H1 (cell line): ENCODE data around the gene NEUROD6. TPM values are rescaled to one million over a fixed set of nuclear protein-coding genes. Genes with fewer than 3 reads are reported as not detected.
A peak's percentile ranks its signal among the peaks of the same experiment; 100 is the strongest.

ENCODE experiments used
- CTCF ChIA-PET: fragments of 300-600 bp; sonication (Branson Sonifier 250); formaldehyde crosslinking; loops from one replicate; lab custom pipeline; 2021; ENCODE audit not compliant: partially characterized antibody; lab: Charles Lee
- POLR2A ChIA-PET: fragments of 300-600 bp; sonication (Branson Sonifier 250); formaldehyde crosslinking; loops from one replicate; lab custom pipeline; 2021; ENCODE audit warnings: inconsistent platforms; ENCODE audit not compliant: partially characterized antibody; lab: Charles Lee
- DNase-seq, 2 experiments: peaks; one replicate each; pipeline versions ENCODE4 v3.0.0 to v3.0.0-alpha.2; 2010 to 2022; ENCODE audit warnings: low spot score in 2 of 2, low read depth in 1 of 2, mixed read lengths in 1 of 2
- FAIRE-seq: peaks from 2 replicates; lab custom pipeline; 2011; peaks lifted over from hg19 to GRCh38; lab: Jason Lieb, UNC
- H2AFZ ChIP-seq: 2 replicates; pipeline ENCODE4 v1.8.1; 2012; ENCODE audit warnings: low read length, inconsistent platforms
- H2AK5ac ChIP-seq: 2 replicates; pipeline ENCODE4 v1.6.1; 2013; ENCODE audit warnings: low read depth, low read length
- H2BK120ac ChIP-seq: replicated peaks from 2 replicates; pipeline ENCODE3; 2013; ENCODE audit warnings: low read depth, low read length, inconsistent platforms
- H2BK12ac ChIP-seq: 2 replicates; pipeline ENCODE4 v1.6.1; 2013; ENCODE audit warnings: low read depth, low read length
- H2BK15ac ChIP-seq: 2 replicates; pipeline ENCODE4 v1.6.1; 2013; ENCODE audit warnings: low read length
- H2BK20ac ChIP-seq: 2 replicates; pipeline ENCODE4 v1.6.1; 2013; ENCODE audit warnings: low read length
- H2BK5ac ChIP-seq: 2 replicates; pipeline ENCODE4 v1.6.1; 2013; ENCODE audit warnings: low read depth, low read length
- H3K14ac ChIP-seq: 2 replicates; pipeline ENCODE4 v1.6.1; 2013; ENCODE audit warnings: inconsistent platforms; ENCODE audit not compliant: insufficient read length
- H3K18ac ChIP-seq: 2 replicates; pipeline ENCODE4 v1.6.1; 2013; ENCODE audit warnings: low read length; ENCODE audit errors: extremely low read depth
- H3K23ac ChIP-seq: 2 replicates; pipeline ENCODE4 v1.6.1; 2013; ENCODE audit warnings: inconsistent platforms; ENCODE audit not compliant: insufficient read length
- H3K23me2 ChIP-seq: 2 replicates; pipeline ENCODE4 v1.6.1; 2013; ENCODE audit warnings: low read depth, low read length
- H3K27ac ChIP-seq: 2 replicates; pipeline ENCODE4 v1.6.1; 2011; ENCODE audit warnings: low read depth, low read length, inconsistent platforms
- H3K27me3 ChIP-seq, 4 experiments: replicated peaks in 1 of 4; 1 replicate in 1 of 4; 2 replicates in 3 of 4; pipeline versions ENCODE4 v1.6.1 to v1.8.1; 2011 to 2013; ENCODE audit warnings: low read length in 3 of 4, mild to moderate bottlenecking in 3 of 4, inconsistent platforms in 2 of 4, mixed read lengths in 2 of 4, moderate library complexity in 1 of 4; ENCODE audit not compliant: control insufficient read depth in 3 of 4, insufficient read depth in 3 of 4; ENCODE audit errors: extremely low read depth in 1 of 4
- H3K36me3 ChIP-seq, 4 experiments: 2 replicates each; pipeline versions ENCODE4 v1.6.1 to v1.8.1; 2011 to 2013; ENCODE audit warnings: mild to moderate bottlenecking in 4 of 4, low read length in 3 of 4, moderate library complexity in 2 of 4, control low read depth in 1 of 4, inconsistent platforms in 1 of 4; ENCODE audit not compliant: insufficient read depth in 4 of 4, control insufficient read depth in 2 of 4
- H3K4ac ChIP-seq: replicated peaks from 2 replicates; pipeline ENCODE3; 2013; ENCODE audit warnings: low read length, low read depth, mixed read lengths, inconsistent platforms; ENCODE audit not compliant: insufficient read length
- H3K4me1 ChIP-seq, 4 experiments: replicated peaks in 1 of 4; 1 replicate in 1 of 4; 2 replicates in 3 of 4; pipeline versions ENCODE4 v1.6.1 to v1.8.1; 2011 to 2013; ENCODE audit warnings: low read length in 3 of 4, inconsistent platforms in 2 of 4, mixed read lengths in 1 of 4; ENCODE audit not compliant: insufficient read depth in 4 of 4, control insufficient read depth in 3 of 4
- H3K4me2 ChIP-seq, 2 experiments: 2 replicates each; pipeline versions ENCODE4 v1.6.1 to v1.8.1; 2011 to 2013; ENCODE audit warnings: low read depth in 2 of 2, low read length in 2 of 2, control low read depth in 1 of 2, inconsistent platforms in 1 of 2, mild to moderate bottlenecking in 1 of 2; ENCODE audit not compliant: insufficient read depth in 1 of 2
- H3K4me3 ChIP-seq, 4 experiments: fragments of 200-600, 300-600 bp in 1 of 4; sonication (generic), shearing (Covaris generic), sonication (Bioruptor Twin) in 1 of 4; 2 replicates each; pipeline versions ENCODE4 v1.5.1 to v1.8.1; 2011 to 2016; ENCODE audit warnings: low read length in 4 of 4, low read depth in 3 of 4, control low read depth in 2 of 4, inconsistent platforms in 2 of 4, mild to moderate bottlenecking in 2 of 4, mixed read lengths in 1 of 4, moderate library complexity in 1 of 4; ENCODE audit not compliant: insufficient read depth in 2 of 4; ENCODE audit errors: extremely low read depth in 1 of 4
- H3K56ac ChIP-seq: replicated peaks from 2 replicates; pipeline ENCODE3; 2013; ENCODE audit warnings: low read depth, mild to moderate bottlenecking, mixed read lengths, low read length, inconsistent platforms; ENCODE audit not compliant: insufficient read length
- H3K79me1 ChIP-seq: 2 replicates; pipeline ENCODE4 v1.6.1; 2013; ENCODE audit warnings: low read depth, low read length, control low read depth
- H3K79me2 ChIP-seq, 2 experiments: 2 replicates each; pipeline versions ENCODE4 v1.6.1 to v1.8.1; 2012 to 2013; ENCODE audit warnings: low read length in 2 of 2, mild to moderate bottlenecking in 2 of 2, inconsistent platforms in 1 of 2; ENCODE audit not compliant: insufficient read depth in 2 of 2, control insufficient read depth in 1 of 2
- H3K9ac ChIP-seq, 4 experiments: replicated peaks in 1 of 4; 1 replicate in 1 of 4; 2 replicates in 3 of 4; pipeline versions ENCODE4 v1.6.1 to v1.8.1; 2011 to 2013; ENCODE audit warnings: low read depth in 3 of 4, low read length in 3 of 4, control low read depth in 2 of 4, mild to moderate bottlenecking in 2 of 4, moderate library complexity in 2 of 4, inconsistent platforms in 1 of 4; ENCODE audit errors: extremely low read depth in 1 of 4
- H3K9me3 ChIP-seq, 2 experiments: 2 replicates each; pipeline versions ENCODE4 v1.6.1 to v1.8.1; 2012 to 2013; ENCODE audit warnings: mild to moderate bottlenecking in 2 of 2, moderate library complexity in 2 of 2, control low read depth in 1 of 2, inconsistent platforms in 1 of 2, low read depth in 1 of 2, low read length in 1 of 2, mixed read lengths in 1 of 2; ENCODE audit not compliant: insufficient read depth in 2 of 2
- H4K20me1 ChIP-seq, 2 experiments: replicated peaks in 1 of 2; 2 replicates each; pipeline versions ENCODE3 to v1.8.1; 2011 to 2013; ENCODE audit warnings: inconsistent platforms in 2 of 2, low read length in 2 of 2, mild to moderate bottlenecking in 1 of 2; ENCODE audit not compliant: insufficient read depth in 2 of 2, control insufficient read depth in 1 of 2
- H4K5ac ChIP-seq: 2 replicates; pipeline ENCODE4 v1.6.1; 2013; ENCODE audit warnings: low read length, low read depth, mixed read lengths, inconsistent platforms; ENCODE audit not compliant: insufficient read length
- H4K8ac ChIP-seq: 2 replicates; pipeline ENCODE4 v1.8.0; 2013; ENCODE audit warnings: mild to moderate bottlenecking, moderate library complexity, low read length, inconsistent platforms; ENCODE audit not compliant: insufficient read depth; ENCODE audit errors: extremely low read depth
- H4K91ac ChIP-seq: replicated peaks from 2 replicates; pipeline ENCODE3; 2013; ENCODE audit warnings: low read length, mixed read lengths, inconsistent platforms; ENCODE audit not compliant: insufficient read length
- BRCA1 ChIP-seq: IDR thresholded peaks from 2 replicates; pipeline ENCODE4 v1.6.1; 2012; ENCODE audit warnings: low read depth, low read length, improper control_type of control experiment
- CHD2 ChIP-seq: IDR thresholded peaks from 2 replicates; pipeline ENCODE4 v1.6.1; 2012; ENCODE audit warnings: low read length, improper control_type of control experiment
- CREB1 ChIP-seq: IDR thresholded peaks from 2 replicates; pipeline ENCODE4 v1.6.1; 2012; ENCODE audit warnings: inconsistent platforms
- EZH2 ChIP-seq: fragments of 200-600 bp; sonication (generic); IDR thresholded peaks from 2 replicates; pipeline ENCODE4 v1.7.1; 2012; ENCODE audit warnings: low read depth, mild to moderate bottlenecking, moderate library complexity, low read length, inconsistent platforms; ENCODE audit not compliant: severe bottlenecking
- HDAC2 ChIP-seq, 2 experiments: fragments of 300-600 bp in 1 of 2; sonication (generic) in 1 of 2; IDR thresholded peaks; 2 replicates each; pipeline ENCODE4 v1.6.1; 2011 to 2012; ENCODE audit warnings: low read depth in 2 of 2, low read length in 2 of 2, mild to moderate bottlenecking in 2 of 2, moderate library complexity in 2 of 2, borderline replicate concordance in 1 of 2, inconsistent platforms in 1 of 2
- KDM4A ChIP-seq: IDR thresholded peaks from one replicate; pipeline ENCODE4 v1.7.1; 2012; ENCODE audit warnings: low read depth, mild to moderate bottlenecking, moderate library complexity, low read length, inconsistent platforms; ENCODE audit not compliant: severe bottlenecking
- MAFK ChIP-seq: IDR thresholded peaks from 2 replicates; pipeline ENCODE4 v1.6.1; 2012; ENCODE audit warnings: low read depth, mild to moderate bottlenecking, improper control_type of control experiment, low read length
- POU5F1 ChIP-seq: IDR thresholded peaks from 2 replicates; pipeline ENCODE4 v1.6.1; 2011; ENCODE audit warnings: low read depth, mild to moderate bottlenecking, low read length, moderate library complexity
- RXRA ChIP-seq: IDR thresholded peaks from 2 replicates; pipeline ENCODE4 v1.6.1; 2011; ENCODE audit warnings: low read depth, mild to moderate bottlenecking, low read length, moderate library complexity; ENCODE audit not compliant: insufficient read depth
- SIRT6 ChIP-seq: IDR thresholded peaks from one replicate; pipeline ENCODE4 v1.7.1; 2012; ENCODE audit warnings: low read length, inconsistent platforms
- TEAD4 ChIP-seq: IDR thresholded peaks from 2 replicates; pipeline ENCODE4 v1.6.1; 2012; ENCODE audit warnings: low read depth, low read length, inconsistent platforms, mixed read lengths
- WGBS, 2 experiments: shearing (Covaris generic) in 1 of 2; methylation state at CpG; one replicate each; pipeline versions ENCODE4 v1.1.6 to v1.1.7; 2013 to 2015; ENCODE audit warnings: low lambda C conversion rate in 2 of 2, mixed read lengths in 2 of 2, inconsistent platforms in 1 of 2, low coverage in 1 of 2, missing lambda C conversion rate in 1 of 2; ENCODE audit not compliant: insufficient replicate concordance in 2 of 2, insufficient coverage in 1 of 2, insufficient read length in 1 of 2; ENCODE audit errors: extremely low coverage in 1 of 2, missing lambda C conversion rate in 1 of 2; 5-methylcytosine and 5-hydroxymethylcytosine counted together
- polyA plus RNA-seq, 7 experiments: library from polyadenylated mRNA; depleted of rRNA in 3 of 7; stranded (reverse) in 5 of 7; unstranded in 2 of 7; fragments of >200 nt in 5 of 7; fragments of 200-250 nt in 2 of 7; gene quantifications; 1 replicate in 5 of 7; 2 replicates in 1 of 7; 4 replicates in 1 of 7; pipeline versions ENCODE4 v1.2.1 to v1.2.3, GENCODE V29; 2011 to 2013; ENCODE audit warnings: missing spikeins in 2 of 7, mixed read lengths in 2 of 7
- total RNA-seq: library from RNA; stranded (reverse); fragmentation: NEBNext Ultra II Directional; extraction: Animal tissue kit (Norgen Biotek cat#: 25700); gene quantifications from 2 replicates; pipeline ENCODE4 v1.2.1, GENCODE V29; 2021

The NEUROD6 gene
- total and polyA plus RNA-seq, 2 of the 8 experiments (the other 6 are each of a cell fraction or from before 2014, with no cell fraction given), result not detected

DNA sequence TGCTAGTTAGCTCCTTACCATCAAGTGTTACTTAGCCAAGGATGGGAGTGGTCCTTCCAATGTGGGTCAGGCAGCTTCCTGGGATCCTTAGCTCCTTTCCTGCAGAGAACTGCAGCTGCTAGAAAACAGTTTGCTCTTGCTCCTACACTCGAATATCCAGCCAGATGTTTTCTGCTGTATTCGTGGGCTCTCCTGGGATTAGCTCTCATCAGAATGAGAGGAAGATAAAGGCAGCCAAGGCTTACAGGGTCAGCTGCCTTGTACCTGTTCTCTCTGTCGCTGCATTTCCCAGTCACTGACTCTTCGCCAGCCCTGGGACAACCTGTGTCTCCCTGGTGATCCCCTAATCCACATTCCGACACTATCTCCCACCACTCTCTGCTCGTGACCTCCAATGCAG, 29.0 kb downstream of the NEUROD6 start:
- H2BK120ac ChIP-seq, result no peak overlapping the region
- no peak overlapping the region for H3K14ac ChIP-seq
- ChIA-PET POLR2A (no interaction called here), CTCF (interaction anchor here (1.6 to 1.7 kb wide), 2 partner anchors 14 to 25 kb away, joined by 6 to 13 read pairs; no protein-coding TSS in a partner anchor)
- no peaks in the 10 kb centered on the region for H3K23me2 ChIP-seq
- no peak overlapping the region for H4K8ac ChIP-seq
- no peaks in the 10 kb centered on the region for H3K79me2 ChIP-seq
- H2BK15ac ChIP-seq, result no peak overlapping the region
- FAIRE-seq (no peak), DNase-seq (no peak)
- H2AFZ ChIP-seq, result peak overlapping the region; percentile 95
- 84% methylated on average over 6 of the region's 6 CpGs; no CpG with 5 or more reads in 1 of the 2 experiments for WGBS, 2 experiments
- no peak overlapping the region for H2BK5ac ChIP-seq
- H3K9me3 ChIP-seq, result no peaks in the 10 kb centered on the region
- H4K20me1 ChIP-seq, result no peaks in the 10 kb centered on the region
- no peaks in the 10 kb centered on the region for H3K79me1 ChIP-seq
- H2AK5ac ChIP-seq, result no peak overlapping the region
- H3K27ac ChIP-seq, result no peak overlapping the region
- H3K4me3 ChIP-seq, result no peak overlapping the region
- H3K23ac ChIP-seq, result no peak overlapping the region
- H3K4me2 ChIP-seq, result no peak overlapping the region
- H3K27me3 ChIP-seq, result no peaks in the 10 kb centered on the region
- no peaks in the 10 kb centered on the region for H3K36me3 ChIP-seq
- H3K4ac ChIP-seq, result no peak overlapping the region
- H3K56ac ChIP-seq, result no peak overlapping the region
- no peak overlapping the region for H2BK12ac ChIP-seq
- H4K91ac ChIP-seq, result no peak overlapping the region
- H2BK20ac ChIP-seq, result no peak overlapping the region
- H4K5ac ChIP-seq, result no peak overlapping the region
- H3K4me1 ChIP-seq, result no peaks in the 10 kb centered on the region
- no peak overlapping the region for H3K18ac ChIP-seq
- H3K9ac ChIP-seq, result no peak overlapping the region
- no peak for TF ChIP-seq TEAD4
- no peak for TF ChIP-seq POU5F1
- no peak for TF ChIP-seq HDAC2 (IDR thresholded peaks at IDR 0.05; ENCODE audit: borderline replicate concordance in 1 of 2, low read depth in 2 of 2, low read length in 2 of 2)
- TF ChIP-seq CHD2, result no peak
- TF ChIP-seq RXRA, result no peak
- no peak for TF ChIP-seq CREB1
- no peak for TF ChIP-seq BRCA1
- TF ChIP-seq SIRT6, result no peak
- TF ChIP-seq KDM4A, result no peak
- no peak for TF ChIP-seq MAFK
- TF ChIP-seq EZH2, result no peak
